IPS-18c (cell line): ENCODE measurements around the gene MRPL39.

Experiments
- H3K4me3 ChIP-seq: 2 replicates; pipeline ENCODE4 v1.7.0; 2013; ENCODE audit warnings: low read depth, mild to moderate bottlenecking, low read length, moderate library complexity; ENCODE audit not compliant: insufficient read depth
- H3K9me3 ChIP-seq: one replicate; pipeline ENCODE4 v1.6.1; 2013; ENCODE audit warnings: mild to moderate bottlenecking, low read length, moderate library complexity; ENCODE audit not compliant: control insufficient read depth, insufficient read depth

Gene MRPL39

DNA sequence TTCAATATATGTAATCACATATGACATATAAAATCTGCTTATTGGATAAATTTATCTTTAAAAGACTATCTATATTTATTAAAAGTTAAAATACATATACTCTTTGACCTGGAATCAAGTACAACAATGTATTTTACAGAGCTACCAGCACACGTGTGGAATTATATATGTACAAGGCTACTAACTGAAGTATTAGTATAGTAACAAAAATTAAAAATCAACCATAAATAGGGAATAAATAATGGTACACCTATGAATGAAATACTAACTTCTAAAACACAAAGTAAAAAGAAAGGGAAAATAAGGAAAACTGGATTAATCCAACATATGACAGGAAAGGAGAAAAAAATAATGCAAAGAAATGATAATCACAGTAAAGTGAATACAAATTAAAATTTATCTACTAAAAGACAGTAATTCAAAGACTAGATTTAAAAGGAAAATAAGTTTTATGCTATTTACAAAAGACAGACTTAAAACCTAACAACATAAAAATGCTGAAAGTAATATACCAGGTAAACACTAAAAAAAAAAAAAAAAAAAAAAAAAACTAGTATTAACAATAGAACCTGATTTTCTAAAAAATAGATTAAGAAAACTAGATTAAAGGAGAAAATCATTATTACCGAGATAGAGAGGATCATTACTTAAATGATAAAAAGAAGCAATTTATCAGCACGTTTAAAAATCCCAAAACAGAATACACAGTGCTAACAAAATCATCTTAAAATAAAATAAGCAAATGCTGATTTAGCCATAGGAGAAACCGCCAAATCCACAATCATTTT is 27.9 kb downstream of the MRPL39 start:
- Histone ChIP-seq H3K4me3 (no peak overlapping the region), H3K9me3 (no peaks in the 10 kb centered on the region)

DNA sequence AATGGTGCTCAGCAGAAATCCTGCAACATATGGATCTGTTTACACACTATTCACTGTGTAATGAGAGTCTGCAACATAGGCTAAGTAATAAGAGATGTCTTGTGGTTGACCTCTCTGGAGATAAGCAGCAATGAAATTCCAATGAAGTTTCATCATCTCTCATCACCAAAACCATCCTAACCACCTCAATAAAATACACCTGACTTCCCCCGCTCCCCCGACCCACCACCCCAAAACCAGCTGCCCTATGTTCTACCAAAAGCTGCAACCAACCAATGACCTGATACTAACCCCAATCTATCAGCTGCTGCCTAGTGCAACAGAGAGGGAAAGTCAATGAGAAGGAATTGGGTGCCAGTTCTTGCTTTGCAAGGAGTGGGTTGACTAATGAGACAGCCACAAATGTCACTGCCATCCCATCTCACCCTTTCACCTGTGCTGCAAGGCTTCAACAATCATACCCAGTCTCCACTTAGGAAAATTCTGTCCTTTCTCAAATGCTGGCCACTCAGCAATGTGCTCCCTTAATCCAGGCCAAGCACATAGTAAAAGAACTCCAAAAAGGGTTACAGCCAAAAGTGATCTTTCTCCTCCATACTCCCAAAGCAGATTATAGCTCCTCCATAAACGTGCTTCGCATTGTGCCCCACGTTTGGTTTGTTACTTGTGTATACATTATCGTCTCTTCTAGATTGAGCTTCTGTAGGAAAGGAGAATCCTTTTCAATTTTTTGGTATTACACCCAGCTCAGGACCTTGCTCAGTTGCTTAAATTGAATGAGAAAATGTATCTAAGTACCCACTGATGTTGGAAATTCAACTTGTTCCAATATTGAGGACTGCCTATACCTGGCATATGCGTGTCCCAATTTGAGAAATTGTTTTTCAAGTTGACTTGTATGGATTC is 29.0 kb downstream of the MRPL39 start:
- H3K9me3 ChIP-seq = no peaks in the 10 kb centered on the region
- H3K4me3 ChIP-seq = no peak overlapping the region

DNA sequence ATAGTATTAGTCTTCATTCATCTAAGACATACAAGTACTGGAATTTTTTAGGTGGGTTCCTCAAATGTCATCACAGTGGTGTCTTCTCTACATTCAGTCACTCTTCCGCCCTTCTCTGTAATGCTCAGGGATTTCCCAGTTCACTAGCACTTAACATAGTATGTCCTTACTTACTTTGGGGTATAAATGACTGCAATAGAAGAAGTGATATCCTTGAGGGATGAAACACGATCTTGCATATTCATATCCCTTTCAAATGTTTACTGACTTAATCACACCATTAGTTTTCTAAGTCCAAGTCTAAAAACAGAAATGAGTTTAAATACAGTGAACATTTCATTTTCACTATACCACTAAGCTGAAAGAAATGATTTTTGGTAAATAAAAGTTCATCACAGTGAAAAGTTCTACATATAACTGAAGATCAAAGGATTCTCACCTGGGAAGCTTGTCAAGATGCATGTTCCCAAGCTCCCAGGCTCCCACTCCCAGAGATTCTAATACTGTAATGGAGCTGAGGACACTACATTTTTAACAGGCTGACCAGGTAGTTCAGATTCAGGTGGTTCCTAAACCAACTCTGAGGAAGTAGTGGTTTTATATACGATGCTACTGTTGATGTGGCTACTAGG is 29.7 kb downstream of the MRPL39 start:
- no peak overlapping the region for H3K4me3 ChIP-seq
- no peaks in the 10 kb centered on the region for H3K9me3 ChIP-seq

DNA sequence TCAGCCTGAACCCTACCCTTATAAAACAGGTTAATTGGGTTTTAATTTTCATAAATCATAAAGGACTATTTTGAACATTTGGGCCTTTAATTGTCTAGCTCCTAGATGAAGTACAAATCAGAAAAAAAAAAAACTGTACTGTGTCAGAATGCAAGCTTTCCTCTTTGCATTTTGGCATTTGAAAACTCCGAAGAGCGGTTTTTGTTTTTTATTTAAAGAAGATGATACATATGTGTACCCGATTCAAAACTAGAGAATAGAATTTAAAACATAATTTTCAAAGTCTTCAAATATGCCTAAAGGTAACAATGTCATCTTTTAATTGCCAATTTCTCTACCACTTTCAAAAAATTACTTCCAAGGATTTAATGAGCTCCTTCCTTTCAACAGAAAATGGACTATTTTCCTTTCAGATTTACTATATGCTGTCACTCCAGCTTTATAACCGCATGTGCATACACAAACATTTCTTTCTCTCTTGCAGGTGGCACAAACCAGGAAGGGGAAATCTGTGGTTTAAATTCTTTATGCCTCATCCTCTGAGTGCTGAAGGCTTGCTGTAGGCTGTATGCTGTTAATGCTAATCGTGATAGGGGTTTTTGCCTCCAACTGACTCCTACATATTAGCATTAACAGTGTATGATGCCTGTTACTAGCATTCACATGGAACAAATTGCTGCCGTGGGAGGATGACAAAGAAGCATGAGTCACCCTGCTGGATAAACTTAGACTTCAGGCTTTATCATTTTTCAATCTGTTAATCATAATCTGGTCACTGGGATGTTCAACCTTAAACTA is 33.7 kb downstream of the MRPL39 start:
- no peak overlapping the region for H3K4me3 ChIP-seq

DNA sequence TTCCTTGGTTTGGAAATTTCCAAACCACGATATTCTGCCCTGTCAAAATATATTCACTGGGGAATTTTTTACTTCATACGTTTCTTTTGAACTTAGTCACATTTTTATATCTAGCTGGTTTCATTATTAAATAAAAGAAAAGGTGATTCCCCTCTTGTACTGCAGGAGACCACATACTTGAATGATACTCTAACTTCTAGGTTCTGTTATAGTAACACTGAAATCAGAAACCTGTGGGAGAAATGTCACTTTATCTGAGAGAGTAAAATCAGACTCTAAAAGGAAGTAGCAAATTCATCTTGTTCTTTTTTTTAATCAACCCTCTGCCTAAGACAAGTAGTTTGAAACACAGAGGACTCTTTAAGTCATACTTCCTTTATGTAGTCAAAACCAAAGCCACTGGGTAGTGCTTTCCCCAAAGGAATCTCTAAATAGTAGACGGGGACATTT is 34.4 kb downstream of the MRPL39 start:
- Histone ChIP-seq H3K4me3 (no peak overlapping the region), H3K9me3 (no peaks in the 10 kb centered on the region)

More for the DNA sequence above, 33.7 kb downstream of the MRPL39 start:
- H3K9me3 ChIP-seq = no peaks in the 10 kb centered on the region

DNA sequence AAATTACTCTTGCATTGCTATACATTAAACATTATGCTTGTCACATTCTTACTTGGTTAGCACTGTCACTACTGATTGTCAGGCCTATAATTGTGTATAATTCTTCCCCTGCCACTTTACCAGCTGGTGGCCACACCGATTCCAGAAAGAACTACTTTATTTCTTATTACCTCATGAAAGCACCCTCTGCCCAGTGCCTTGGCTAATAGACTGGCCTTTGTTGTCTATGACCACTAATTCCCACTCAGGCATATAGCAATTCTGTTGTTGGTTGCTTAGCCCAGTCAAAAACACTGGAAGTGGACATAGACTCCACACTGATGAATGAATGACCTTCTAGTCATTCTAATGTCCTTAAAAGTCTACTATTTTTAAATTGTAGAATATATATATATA is 35.6 kb downstream of the MRPL39 start:
- Histone ChIP-seq H3K9me3 (no peaks in the 10 kb centered on the region), H3K4me3 (no peak overlapping the region)

DNA sequence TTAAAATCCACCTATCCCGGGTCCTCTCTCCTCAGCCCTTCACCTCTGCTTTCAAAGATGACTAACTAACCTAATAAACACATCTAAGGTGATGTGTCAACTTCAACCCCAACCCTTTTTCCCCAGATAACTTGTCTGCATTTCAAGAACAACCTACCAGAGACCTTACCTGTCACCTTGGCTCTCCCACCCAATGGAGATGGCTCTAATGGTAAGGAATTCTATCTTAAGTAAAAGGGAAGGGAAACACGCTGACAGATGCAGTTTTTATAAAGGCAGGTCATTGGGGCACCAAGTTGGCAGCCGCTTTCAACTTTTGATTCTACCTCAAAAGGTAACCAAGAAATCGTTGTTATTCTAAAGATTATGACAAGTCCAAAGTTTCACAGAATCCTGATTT is 37.6 kb downstream of the MRPL39 start:
- H3K4me3 ChIP-seq = no peak overlapping the region
- H3K9me3 ChIP-seq = no peaks in the 10 kb centered on the region

DNA sequence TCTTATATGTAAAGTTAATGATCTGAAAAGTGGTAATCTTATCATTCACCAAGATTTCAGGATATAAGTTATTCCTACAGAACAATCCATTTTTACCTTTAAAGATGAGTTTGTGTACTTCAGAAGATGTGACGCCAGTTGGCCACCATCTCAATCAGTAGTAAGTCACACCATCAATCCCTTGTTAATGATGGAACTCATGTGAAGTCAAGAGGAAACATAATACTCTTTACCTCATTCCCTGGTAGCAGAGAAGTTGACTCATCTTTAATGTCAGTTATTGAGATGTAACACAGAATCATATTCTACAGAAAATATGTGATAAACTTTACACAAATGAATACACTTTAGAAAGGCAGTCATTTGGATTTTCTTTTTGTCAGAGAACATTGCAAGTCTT is 38.2 kb downstream of the MRPL39 start:
- Histone ChIP-seq H3K9me3 (no peaks in the 10 kb centered on the region), H3K4me3 (no peak overlapping the region)

DNA sequence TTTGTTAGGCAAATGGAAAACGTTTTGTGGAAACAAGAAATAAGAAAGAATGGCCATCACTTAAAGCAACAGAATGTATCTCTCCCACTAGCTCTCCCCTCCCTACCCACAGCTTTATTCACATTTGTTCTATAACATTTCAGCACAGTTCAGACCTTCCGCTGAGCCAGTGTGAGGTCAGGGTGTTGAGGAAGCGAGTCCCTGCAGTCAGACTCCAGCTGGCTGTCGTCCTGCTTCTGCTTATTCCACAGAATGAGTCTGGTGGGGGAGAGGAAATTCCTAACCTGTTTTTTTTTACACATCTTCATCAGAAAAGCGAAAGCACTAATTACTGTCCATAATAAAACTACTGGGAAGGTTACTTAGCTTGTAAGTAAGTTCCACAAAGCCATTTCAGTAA is 39.0 kb downstream of the MRPL39 start:
- no peak overlapping the region for H3K4me3 ChIP-seq

DNA sequence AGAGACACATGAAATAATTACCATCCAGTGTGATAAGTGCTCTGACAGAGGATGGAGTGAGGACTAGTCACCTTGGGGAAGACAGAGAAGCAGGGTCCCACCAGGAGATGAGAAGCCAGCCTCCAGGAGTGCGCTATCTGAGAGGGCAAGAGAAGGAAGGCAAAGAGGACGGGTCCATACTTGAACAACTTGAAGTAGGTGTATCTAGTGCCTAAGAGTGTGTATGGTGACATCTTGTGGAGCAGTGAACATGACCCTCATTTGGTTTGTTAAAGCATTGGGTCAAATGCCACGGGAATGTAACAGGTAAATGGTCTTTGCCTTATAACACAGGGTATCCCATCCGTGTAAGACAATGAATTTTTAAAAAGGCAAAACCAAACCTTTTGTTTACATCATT is 39.8 kb downstream of the MRPL39 start:
- Histone ChIP-seq H3K9me3 (no peaks in the 10 kb centered on the region), H3K4me3 (no peak overlapping the region)

More for the DNA sequence above, 39.0 kb downstream of the MRPL39 start:
- no peaks in the 10 kb centered on the region for H3K9me3 ChIP-seq

DNA sequence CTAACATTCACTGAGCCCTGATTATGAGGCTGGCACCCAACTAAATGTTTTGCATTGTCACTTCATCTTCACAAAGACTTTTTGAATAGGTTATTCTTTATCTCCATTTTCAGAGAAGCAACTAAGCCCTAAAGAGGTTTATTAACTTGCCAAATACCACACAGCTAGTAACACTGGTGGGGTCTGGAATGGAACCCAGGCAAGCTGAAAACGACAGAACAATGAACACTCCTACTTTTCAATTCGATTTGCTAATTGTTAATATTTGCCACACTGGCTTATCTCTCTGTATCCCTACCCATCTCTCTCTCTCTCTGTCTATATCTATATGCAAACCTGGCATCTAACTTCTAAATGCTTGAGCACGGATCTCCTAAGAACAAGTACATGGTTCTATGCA is 40.6 kb downstream of the MRPL39 start:
- H3K4me3 ChIP-seq = no peak overlapping the region

DNA sequence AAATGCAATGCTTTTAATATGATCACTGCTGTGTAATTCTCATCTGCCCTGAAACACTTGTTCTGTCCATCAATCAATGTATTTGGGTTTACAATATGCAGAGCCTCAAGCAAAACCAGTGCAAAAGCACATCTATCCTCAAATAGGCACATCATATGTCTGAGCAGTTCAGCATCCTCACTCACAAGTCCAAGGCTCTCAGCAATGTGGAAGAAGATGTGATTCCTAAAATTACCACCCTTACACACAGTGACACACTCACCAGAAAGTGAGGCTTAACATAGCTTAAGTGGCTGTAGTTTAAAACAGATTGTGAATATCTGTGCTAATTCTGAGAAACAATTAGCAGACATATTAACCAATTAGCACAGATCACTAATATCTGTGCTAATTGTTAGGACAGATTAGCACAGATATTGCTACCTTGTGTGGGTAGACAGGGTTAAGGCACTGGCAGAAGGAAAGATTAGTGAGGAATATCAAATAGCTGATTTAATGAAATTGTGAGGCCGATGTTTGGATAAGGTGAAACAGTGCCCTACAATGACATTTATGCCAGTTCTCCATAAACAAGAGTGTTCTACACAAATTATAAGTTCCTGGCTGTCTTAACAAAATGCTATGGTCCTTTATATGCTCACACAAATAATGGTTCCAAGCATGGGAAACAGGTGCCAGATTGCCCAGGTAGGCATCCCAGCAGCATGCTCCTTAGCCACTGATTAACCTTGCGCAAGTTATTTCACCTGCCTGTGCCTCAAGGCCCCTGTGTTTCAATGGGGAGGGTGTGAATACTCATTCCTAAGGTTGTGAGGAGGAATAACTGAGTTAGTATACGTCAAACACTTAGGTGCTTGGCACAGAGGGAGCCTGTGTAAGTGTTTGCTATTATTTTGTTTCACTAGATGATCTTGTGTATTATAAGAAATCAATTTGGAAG is 41.7 kb downstream of the MRPL39 start:
- Histone ChIP-seq H3K9me3 (no peaks in the 10 kb centered on the region), H3K4me3 (no peak overlapping the region)

More for the DNA sequence above, 40.6 kb downstream of the MRPL39 start:
- H3K9me3 ChIP-seq = no peaks in the 10 kb centered on the region

DNA sequence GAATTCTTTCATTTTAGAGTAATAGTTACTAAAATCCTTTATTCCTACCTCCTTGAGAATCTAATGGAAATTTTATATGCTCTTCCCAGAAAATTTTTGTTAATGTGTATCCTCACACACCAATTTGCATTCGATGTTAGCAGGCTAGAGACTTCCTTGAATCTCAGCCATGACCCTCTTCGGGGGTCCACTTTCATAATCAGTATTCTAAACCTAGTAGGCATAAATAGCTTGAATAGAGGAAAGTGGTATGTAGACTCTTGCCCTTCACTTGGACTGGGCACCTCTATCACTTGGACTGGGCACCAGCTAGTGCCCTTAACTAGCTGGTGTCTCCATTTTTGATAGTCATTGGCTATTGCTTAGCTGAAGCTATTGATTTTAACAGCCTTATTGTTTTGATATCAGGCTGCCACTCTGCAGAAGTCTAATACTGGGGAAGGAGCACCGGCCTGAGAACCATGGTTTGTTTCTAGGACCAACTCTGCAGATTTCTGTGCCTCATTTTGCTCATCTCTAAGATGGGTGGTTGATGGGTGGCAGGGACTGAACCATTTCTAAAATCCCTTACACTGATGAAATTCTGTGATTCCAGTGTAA is 42.8 kb downstream of the MRPL39 start:
- Histone ChIP-seq H3K4me3 (no peak overlapping the region), H3K9me3 (no peaks in the 10 kb centered on the region)

DNA sequence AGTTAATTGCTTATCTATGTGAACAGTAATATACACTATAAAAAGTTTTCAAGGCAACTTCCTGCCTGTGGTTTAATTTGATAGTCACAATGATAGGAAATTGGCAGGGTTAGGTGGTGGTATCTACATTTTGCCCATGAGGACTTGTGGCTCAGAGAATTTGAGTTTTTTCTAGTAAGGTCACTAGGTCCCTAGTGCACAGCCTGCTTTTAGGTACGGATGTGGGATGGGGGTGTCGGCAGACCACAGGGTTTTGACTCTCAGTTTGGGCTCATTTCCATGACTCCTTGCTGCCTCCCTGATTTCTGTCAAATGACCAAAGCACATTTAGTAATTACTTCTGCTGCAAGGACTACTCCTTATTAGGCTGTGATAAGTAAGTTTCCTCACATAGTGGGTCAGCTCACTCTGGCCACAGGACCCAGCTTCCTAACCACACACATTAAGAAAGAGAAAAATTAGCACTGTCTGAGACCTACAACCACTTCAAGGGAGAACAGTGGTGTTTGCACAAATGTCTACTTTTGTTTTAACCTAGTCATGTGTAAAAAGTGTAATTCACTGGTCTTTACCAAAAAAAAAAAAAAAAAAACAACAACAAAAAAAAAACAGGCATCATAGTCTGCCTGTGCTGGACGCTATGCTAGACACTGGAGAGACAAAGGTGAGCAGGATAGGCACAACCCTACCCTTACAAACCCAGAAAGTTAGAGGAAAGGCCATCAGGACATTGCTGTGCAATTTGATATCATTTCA is 43.7 kb downstream of the MRPL39 start:
- H3K9me3 ChIP-seq = no peaks in the 10 kb centered on the region
- no peak overlapping the region for H3K4me3 ChIP-seq

DNA sequence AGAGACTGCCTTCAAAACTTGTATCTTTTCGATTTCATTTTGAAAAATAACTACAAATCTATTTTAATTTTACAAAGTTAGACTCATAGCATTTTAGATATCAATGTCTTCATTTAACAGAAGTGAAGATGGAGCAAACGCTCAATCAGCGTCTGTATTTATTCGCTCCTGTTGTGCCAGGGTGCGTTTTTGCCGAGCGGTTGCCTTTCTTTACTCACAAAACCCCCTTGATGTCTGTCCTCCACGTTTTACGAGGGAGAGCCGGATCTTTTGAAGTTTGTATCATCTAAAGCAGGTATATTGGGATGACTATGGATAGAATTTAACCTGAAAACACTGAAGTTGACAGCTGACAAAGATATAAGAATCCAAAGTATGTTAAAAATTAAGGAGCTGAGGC is 44.6 kb downstream of the MRPL39 start:
- H3K9me3 ChIP-seq = no peaks in the 10 kb centered on the region
- H3K4me3 ChIP-seq = peak overlapping the region; percentile 43
